ENCODE measurements around the gene MAP4K3.
A peak's percentile ranks its signal among the peaks of the same experiment; 100 is the strongest.

Gene MAP4K3

DNA sequence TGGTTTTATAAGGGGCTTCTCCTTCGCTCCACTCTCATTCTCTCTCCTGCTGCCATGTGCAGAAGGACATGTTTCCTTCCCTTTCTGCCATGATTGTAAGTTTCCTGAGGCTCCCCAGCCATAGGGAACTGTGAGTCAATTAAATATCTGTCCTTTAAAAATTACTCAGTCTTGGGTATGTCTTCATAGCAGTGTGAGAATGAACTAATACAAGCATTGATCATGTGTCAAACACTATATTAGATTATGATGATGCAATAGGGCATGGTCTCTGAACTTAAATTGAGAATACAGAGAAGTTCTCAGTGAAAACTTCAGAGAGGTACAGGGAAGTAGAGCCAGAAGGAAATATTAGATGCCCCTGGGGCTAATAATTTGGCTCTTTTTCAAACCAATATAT, 5.9 kb upstream of the MAP4K3 start:
- no peak for DNase-seq

DNA sequence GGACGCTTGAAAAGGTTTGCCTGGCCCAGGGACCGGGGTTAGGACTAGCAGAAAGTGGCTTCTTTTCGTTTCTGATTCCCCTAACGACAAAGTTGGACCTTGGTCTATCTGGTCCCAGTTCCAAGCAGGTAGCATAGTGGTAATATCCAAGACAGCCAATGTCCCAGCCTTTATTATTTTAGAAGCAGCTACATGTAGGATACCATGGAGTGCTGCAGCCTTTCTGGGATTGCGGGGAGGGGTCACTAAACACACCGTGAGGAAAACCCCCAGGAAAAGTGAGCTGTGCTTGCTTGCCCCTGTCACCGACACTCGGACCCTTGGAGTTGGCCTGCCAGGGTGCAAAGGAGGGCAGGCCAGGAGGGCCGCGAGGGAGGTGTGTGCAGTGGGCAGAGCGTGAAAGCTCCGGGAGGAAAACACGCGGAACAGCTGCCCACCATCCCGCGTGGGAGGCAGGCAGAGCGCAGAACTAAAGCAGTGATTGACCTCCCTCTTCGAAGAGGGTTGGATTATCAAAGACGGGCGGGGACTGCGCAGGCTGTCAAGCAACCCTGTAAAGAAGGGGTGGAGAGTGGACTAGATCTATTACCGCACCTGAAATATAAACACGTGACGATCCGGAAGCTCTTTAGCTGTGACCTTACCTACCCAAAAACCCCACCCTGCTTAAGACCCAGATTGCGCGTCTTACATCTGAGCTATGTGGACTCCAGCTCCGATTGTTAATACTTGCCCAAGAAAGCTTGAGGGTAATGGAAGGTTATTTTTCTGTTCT, 624 bp upstream of the MAP4K3 start:
- DNase-seq = peak; percentile 49

DNA sequence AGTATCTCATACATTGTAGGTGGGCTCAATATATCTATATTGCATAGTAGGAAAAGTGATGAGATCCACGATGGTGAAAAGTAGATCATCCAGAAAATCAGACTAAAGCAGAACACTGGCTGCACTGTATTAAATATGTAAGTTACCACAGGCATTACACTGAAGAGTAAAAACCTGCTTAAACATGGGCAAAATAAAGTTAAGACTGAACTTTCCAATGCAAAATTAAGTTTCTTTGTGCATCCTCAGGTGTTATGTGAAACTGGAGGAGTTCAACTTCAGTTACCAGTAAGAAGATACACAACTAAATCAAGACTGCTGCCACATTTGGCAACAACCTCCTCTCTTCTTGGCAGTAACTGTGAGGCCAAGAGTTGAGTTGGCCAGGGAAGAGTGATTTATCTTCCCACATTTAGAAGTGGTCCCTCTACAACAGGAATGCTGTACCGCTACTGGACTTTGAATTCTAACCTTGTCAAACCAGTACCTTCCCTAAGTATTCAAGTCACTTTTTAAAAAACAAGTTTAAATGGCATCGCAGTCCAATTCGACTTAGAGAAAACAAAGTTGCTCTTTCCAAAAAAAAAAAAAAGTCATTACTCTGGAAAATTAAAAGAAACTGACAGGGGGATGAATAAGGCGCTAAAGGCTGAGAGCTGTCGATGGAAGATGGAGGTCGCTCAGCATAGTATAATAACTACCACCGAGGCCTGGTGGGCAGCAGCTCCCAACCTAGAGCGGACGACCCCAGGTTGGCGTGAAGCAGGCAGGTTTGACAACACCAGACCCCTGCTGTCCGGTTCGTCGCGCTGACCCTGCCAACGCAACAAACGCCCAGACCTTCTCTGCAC, 1.1 kb downstream of the MAP4K3 start:
- DNase-seq = no peak

DNA sequence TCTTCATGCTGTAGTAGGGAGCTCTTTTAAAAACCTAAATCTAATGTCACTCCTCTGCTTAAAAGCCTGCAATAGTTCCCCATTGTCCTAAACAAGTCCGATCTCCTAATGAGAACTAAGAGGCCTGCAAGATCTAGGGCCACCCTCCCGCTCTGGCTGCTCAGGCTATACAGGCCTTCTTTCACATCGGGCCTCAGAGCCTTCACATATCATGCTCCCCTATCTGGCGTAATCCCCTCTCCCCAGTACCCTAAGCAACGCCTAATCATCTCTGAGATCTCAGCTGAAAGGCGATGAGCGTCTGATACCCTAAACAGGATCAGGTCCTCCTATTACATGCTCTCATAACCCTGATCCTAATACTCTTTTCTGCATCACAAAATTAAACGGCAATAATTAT, 1.9 kb downstream of the MAP4K3 start:
- DNase-seq = no peak

DNA sequence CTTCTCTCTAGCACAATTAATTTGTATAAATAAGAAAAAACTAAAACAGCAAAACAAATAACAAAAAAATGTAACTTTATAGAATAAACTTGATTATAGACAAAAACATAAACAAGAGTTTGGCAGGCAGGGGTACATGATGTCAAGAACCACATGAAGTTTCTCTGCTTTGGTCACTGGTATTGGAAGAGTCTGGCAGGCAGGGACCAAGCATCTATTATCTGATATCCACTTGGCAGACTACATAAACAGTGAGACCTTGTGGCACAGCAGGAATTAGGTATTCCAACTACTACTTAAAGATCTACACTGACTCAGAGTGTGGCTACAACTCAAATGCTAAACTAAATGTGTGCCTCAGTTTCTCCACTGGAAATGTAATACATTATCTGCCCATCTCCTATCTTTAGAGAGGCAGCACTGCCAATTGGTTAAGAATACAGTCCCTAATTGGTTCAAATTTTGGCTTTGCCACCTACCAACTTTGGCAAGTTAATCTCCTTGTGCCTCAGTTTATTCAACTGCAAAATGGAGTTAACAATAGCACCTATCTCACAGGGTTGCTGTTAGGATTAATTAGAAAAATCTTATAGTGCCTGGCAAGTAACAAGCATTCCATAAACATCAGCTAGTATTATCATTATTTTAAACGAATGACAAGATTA, 2.7 kb downstream of the MAP4K3 start:
- no peak for DNase-seq

GRCh38 chr2:39433586-39434195, 3.4 kb downstream of the MAP4K3 start:
- DNase-seq = no peak

DNA sequence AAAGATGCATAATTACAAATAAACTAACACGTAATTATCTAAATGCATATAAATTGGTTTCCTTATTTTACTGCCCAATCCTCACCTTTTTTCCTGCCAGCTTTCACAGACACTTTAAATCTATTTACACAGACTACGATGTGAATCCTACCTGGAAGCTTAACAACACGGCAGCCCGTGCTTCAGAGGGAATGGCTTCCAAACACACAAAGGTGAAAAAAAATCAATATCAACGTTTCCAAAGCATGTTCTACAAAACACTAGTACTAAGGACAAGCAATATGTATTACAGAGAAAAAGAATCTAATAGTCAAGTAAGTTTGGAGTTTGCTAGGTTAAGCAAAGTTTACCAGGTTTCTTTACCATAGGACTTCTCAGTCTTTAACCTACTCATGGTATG, 4.4 kb downstream of the MAP4K3 start:
- DNase-seq = no peak

GRCh38 chr2:39431592-39432316, 5.3 kb downstream of the MAP4K3 start:
- DNase-seq = no peak

GRCh38 chr2:39429746-39430145, 7.3 kb downstream of the MAP4K3 start:
- no peak for DNase-seq

DNA sequence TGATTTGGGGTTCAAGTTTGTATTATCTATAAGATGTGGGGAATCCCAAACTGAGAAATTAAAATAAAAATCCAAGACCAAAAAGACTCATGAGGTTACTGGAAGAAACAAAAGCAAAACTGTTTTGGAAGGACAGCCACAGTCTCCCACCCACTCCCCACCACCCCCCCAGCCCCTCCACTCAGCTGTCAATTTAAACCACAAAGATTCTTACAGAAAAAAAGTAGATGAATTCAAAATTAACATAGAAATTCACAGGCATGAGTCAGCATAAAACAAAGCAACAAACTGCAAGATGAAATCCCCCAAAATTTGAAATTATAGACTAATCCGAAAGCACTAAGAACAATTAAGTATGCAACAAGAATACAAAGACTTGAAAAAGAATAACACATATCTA, 12.1 kb downstream of the MAP4K3 start:
- no peak for DNase-seq

GRCh38 chr2:39422700-39423099, 14.4 kb downstream of the MAP4K3 start:
- no peak for DNase-seq

DNA sequence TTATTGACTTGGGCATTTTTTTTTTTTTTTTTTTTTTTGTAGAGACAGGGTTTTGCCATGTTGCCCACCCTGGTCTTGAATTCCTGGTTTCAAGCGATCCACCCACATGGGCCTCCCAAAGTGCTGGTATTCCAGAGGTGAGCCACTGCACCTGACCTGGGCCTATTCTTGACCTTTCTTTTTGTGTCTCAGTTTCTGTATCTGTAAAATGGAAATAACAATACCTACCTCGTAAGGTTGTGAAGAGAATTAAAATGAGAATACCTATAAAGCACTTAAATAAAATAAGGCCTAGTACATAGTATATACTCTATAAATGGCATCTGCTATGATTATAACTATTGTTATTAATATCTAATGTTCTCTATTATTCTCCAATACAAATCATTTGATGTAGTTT, 15.7 kb downstream of the MAP4K3 start:
- DNase-seq = no peak

GRCh38 chr2:39419282-39420223, 17.5 kb downstream of the MAP4K3 start:
- DNase-seq = no peak

- no peak for DNase-seq
These were observed 18.6 kb downstream of the MAP4K3 start for GRCh38 chr2:39418491-39418890.

GRCh38 chr2:39416140-39416539, 20.9 kb downstream of the MAP4K3 start:
- DNase-seq = no peak

DNA sequence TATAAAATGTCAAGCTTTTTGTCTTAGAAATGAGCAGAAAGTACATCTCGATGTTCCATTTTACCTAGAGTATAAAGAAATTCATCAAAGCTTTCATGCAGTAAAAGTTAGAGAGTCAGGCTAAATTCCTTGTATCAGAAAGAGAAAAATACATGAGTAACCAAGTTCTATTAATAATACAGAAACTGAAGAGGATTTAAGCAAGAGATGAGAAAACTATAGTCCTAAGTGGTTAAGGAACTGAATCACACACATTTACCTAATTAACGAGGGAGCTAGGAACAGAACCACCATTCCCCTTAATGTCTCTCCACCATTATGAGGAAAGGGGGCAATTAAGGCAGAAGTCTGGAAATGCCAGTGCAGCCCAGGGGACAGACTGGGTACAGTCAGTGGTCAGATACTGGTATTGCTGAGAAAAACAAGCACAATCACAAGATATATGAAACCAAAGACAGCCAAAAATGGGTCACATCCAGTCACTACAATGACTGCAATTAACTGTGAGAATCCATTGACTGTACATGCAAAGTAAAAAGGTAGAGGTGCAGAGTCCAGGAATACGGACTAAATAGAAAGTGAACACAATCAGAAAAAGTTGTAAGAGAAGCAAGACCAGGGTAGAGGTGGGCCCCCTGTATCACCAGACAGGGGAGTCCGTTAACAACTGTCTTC, 23.9 kb downstream of the MAP4K3 start:
- no peak for DNase-seq

GRCh38 chr2:39411181-39411944, 25.7 kb downstream of the MAP4K3 start:
- no peak for DNase-seq

DNA sequence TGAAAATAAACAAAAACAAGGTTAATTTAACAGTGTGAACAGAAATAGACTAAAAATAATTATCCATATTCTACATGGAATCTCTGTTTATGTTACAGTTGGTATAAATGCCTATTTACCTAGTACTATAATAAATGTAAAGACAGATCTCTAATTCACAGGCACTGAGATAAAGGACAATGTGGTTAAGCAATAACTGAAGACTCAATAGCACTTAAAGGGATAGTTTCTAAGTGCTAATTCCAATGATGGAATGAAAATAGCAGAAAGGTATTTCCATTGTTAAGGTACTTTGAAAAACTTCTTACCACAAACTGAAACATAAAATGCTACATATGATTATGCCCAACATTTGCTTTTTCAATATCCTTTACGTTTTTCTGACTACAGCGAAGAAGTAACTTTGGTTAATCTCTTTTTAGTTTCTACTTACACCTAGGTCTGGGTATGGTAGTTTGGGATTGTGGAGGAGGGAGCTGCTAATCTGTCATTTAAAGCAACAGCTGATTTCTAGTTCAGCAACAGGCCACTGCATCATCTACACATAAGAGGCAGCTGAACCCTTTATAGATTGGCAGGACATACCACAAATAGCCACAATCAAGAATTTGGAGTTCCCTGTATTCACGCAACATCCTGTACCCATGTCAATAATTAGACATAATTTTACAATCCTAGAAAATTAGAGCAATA, 27.2 kb downstream of the MAP4K3 start:
- DNase-seq = no peak
